ENCODE data around the gene POU6F2.
"Not testable (repeated sequence)": the region's sequence is repeated elsewhere in the genome, so short reads cannot be mapped to it uniquely, and the experiment has no call there.

The POU6F2 gene

DNA sequence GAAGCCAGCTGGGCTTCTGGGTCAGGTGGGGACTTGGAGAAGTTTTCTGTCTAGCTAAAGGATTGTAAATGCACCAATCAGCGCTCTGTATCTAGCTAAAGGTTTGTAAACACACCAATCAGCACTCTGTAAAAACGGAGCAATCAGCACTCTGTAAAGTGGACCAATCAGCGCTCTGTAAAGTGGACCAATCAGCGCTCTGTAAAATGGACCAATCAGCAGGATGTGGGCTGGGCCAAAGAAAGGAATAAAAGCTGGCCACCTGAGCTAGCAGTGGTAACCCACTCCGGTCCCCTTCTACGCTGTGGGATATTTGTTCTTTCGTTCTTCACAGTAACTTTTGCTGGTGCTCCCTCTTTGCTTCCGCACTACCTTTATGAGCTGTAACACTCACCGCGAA, 216.7 kb downstream of the POU6F2 start:
- DNase-seq = not testable (repeated sequence)

DNA sequence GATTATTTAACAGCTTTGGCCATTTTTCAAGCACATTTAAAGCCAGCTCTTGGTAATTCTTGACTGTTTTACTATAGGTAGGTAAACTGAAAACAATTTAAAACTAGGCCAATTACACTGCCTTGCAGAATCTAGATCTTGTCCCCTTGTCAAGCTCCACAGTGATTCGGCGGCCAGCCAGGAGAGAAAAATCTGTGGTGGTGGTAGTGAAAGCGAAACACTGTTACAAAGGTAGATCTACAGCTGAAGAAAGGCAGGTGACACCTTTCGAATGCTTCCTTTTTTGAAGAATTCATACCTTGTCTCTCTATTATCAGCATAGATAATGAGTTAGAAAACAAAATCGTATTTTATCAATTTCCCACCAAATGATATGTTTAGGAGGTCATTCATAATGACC, 218.3 kb downstream of the POU6F2 start:
- DNase-seq = no peak

DNA sequence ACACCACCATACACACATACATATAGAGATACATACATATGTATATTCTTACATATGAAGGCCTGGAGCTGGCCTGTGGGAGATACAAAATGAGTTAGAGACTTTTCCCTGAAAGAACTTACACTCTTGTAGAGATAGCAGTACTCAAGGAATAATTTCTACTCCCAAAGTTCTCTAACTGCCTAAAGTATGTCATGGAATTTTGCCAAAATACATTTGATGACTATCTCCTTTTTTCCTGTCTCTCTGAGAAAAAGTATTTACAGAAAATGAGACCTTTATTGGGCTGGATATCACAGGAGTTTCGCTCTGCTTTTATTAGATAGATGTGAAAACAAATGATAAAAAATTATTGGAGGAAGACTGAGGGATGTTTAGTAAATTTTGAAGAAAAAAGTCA, 220.1 kb downstream of the POU6F2 start:
- DNase-seq = no peak

DNA sequence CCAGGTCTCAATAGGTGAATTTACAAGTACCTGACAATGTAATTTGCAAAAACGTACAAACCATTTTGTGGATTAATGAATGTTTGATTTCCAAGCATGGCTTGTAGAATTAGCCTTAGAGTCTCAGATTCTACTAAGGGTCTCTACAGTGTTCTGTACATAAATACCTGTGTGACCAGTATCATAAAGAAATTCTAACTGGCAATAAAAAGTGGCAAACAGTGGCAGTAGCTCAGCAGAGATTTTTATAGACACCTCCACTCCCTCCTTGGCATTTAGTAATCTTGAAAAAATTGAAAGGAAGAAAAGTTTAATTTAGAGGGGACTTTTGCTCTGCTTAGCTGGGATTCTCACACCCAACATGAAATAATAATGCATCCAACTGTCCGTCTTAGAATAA, 220.8 kb downstream of the POU6F2 start:
- no peak for DNase-seq

DNA sequence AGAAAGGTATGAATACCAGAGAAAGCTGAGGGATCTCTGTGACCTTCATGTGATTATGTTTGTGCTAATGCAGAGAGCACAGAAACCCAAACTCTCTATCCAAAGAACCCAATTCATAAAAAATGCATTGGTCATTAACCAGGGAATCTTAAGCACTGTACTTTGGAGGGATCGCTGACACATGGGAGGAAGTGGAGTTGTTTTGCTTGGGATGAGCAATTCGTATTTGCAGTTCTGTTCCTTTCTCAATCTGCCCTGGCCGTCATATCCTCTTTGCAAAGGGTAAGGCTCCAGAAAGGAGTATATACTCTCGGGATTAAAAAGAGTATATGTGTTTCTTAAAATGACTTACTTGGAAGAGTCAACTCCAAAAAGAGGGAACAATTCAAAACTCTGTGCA, 221.3 kb downstream of the POU6F2 start:
- DNase-seq = no peak

DNA sequence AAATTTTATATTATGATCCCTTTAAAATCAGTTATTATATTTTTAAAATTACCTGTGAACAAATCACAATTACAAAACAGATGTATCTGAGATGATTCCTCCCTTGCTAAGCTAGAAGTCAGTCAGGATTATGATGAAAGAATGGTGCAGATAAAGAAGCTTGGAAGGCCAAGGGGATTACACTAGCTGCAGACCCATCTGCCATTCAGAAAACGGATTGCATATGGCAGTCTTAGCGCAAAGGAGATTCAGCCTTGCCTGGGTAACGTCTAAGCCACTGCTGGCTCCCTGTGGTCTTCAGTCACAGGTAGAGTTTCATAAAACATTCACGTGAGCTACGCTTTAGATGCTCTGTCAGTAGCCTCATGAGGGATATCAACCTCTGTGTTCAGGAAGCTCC, 222.2 kb downstream of the POU6F2 start:
- DNase-seq = no peak

DNA sequence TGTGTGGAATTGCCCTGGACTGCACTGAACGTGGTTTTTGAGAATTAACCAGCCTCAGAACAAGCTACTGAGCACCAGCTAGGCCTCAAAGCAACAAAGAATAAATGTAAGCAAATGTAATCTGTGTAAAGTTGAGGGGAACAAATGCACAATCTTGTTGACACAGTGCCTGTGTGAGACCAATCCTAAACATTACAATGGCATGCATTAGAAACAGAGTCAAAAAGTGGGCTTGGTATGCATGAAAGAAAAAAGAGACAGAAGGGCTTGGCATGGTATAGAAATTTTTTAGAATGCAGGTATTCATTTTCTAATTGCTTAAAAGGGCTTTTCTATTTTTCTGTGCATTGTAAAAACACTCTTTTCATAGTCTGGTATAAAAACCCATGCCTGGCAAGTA, 224.3 kb downstream of the POU6F2 start:
- DNase-seq = no peak

DNA sequence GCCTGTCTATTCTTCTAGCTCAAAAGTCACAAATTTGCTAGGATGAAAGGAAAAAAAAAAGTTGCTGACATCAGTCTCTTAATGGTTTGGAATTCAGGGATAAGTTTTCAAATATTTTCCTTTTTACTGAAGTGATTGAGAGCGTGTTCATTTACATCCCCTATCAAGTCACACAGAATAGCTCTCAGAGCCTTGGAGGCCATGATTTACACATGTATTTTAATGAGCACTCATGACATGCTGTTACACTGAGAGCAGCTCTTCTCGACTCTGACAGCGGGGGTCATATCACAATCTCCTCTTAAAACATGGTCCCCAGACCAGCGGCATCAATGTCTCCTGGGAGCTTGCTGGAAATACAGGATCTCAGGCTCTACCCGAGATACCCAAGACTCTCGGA, 232.7 kb downstream of the POU6F2 start:
- DNase-seq = no peak

DNA sequence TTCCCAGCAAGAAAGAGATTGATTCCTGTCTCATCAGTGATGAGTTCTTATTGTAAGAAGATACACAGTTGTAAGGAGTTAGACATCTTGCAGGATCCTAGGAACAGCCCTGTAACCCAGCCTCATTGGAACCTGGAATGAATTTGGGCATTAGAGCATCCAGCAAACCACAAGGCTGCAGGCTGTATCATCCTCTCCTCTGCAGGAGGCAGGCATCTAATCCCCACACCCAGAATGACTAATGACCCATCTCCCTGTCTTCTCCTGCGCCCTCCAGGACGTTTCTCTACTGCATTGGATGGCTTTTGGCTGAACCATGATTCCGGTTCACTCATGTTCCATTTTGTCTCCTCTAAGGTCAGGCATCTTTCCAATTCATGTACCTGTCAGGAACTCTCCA, 233.9 kb downstream of the POU6F2 start:
- no peak for DNase-seq

DNA sequence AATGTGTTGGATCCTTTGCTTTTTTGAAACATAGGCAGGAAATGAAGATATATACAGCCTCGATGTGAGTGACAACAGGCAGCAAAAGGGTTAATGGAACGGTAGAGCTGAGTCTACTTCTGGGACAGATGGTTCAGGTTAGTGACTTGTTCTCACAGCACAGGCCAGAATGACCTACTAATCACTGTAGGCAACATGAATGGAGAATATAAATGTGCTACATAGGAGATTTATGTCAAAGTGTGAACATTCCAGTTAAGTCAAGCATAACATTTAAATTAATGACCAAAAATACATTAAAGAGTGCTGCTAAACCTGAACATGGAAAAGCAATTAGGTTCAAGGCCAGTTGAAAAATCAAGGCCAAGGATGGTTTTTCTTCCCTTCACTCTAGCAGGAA, 235.2 kb downstream of the POU6F2 start:
- DNase-seq = no peak

DNA sequence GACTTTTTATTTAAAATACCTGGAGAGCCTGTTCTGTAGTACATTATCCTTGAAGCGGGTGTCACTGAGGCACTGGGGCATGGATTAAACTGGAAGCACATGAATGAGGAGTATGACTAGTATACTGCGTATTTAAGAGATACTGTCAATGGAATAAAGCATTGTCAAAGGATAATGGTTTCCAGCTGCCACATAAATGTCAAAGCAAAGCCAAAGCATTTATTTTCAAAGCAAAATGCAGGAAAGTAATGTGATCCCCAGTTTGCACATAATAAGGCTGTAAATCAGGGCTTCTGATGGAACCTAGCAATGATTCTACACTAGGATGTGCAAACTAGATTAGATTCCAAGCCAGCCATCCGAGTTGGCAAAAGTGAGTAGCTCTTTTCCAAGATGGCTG, 240.1 kb downstream of the POU6F2 start:
- DNase-seq = no peak

DNA sequence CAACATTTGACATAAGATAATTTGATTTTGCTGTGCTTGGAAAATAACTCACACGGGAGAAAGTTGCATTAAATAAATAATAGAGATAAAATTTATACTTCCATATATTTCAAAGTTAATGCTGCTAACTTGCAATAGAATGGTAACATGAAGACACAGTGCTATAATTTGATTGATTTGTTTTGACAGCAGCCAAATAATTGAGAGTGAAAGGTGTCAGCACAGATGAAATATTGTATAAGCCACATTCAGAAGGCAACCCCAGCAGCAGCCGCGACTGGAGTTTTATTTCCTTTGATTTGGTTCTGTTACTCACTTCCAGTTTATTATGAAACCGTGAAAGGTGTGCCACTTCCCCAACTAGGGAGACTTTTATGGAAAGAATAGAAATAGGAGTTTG, 242.2 kb downstream of the POU6F2 start:
- DNase-seq = no peak

DNA sequence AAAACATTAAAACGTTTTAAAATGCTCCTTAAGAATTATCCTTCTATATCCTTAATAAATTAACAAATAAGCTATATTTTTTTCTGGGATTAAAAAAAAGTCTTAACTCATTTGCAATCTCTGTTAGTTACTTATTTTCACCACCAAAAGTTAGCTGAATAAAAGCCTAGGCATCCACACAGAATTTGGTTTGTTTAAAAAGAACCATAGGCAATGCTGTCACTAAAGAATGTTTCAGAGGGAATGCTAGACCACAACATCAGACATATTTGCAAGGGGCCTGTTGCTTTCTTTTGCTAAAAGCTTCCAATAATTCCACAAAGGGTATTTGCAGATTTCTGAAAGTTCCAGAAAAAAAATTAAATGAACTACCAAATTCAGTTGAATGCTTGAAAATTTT, 244.2 kb downstream of the POU6F2 start:
- no peak for DNase-seq

DNA sequence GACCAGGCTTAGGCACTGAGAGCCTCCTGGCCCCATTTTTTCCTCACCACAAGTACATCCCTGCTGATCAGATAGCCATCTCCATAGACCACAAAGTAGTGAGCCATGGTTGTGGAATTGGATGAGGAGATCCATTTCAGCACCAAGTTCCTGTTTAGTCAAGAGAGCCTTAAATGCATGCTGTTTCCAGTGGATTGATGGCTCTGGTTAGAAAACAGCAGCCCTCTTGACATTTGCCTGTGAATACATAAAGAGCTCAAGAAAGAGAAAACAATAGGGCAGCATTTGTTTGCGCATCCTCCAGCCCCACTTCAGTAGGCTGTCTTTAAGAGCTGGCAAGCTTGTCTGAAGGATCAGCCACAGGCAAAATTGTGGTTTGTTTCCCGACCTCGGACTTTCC, 251.2 kb downstream of the POU6F2 start:
- DNase-seq = no peak

DNA sequence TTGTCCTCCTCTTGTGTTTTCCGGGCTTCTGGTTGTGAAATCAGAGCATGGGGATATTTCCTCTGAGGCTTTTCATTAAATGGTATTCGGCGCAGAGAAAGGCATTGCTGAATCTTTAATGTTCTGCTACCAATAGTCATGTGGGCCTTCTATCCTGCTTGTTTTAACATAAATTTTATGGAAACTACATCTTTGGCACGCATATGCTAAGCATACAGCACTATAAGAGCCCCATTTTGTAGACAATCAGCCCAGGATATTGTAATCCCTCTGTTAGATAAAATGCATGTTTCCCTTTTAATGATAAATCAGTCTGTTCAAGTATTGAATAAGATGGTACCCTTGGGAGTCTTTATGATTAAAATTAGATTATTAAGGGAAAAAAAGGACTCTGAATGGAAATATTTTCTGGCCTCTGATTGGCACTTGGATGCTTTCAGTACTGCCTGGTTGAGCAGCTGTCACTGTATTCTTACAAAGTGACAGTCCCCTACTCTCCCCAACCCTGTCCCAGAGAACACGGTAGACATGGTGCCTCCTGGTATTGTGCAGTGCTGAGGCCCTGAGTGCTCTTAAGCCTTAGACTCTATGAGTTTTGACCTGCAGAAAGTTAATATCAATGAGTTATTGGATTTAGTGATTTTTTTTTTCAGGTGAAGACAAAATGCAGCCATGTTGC, 256.3 kb downstream of the POU6F2 start:
- no peak for DNase-seq

DNA sequence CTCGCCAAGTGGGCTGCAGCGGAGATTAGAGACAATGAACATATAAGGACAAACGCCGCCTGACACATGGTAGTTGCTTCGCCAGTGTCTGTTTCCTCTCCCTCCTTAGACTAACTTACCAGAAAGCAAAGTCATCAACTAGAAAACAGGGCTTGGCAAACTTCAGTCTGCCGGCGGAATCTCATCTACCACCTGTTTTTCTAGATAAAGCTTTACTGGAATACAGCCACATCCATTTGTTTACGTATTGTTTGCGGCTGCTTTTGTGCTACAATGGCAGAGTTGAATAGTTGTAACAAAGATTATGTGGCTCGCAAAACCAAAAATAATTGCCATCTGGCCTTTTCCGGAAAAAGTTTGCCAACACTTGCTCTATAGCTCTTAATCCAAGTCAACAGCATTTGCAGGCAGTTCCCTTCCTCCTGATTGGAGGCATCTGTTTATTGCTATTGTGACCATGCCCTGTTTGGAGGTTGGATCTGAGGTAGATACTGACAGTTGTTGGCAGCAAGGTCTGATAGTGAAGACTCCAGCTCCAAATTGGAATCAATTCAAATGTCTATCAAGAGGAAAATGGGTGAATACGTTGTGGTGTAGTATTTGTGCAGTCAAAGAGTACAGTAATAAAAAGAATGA, 260.6 kb downstream of the POU6F2 start:
- DNase-seq = no peak

DNA sequence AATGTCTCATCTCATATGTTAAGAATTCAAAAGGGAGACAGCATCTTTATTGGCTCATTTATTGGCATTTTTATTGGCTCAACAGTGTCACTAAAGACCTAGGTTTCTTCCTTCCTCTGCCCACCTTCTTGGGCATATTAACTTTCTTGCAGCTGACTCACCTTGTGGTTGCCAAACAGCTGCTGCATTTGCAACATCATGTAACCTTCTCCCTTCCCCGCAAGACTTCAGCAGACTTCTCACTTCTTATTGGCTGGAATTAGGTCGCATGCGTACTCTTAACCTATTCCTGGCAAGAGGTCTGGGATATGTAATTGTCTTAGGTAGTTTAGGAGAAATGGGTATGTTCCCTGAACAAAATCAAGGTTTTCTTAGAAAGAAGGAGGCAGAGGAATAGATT, 263.2 kb downstream of the POU6F2 start:
- no peak for DNase-seq

DNA sequence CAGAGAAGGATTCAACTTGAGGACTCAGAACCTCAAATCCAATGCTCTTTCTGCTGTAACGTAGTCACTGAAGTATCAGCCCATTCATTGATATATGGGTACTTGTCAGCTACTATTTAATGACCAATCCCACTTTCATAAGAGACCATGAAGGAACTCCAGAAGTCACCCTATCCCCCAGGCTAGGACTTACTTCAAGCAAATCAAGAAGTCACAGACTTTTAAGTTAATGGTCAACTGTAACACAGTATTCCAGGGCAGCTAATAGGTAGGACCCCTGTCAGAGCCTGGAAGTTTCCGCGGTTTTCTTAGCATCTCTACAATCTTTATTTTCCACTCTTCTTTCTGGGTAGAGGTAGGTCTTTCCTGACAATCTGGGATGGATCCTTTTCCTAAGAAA, 269.9 kb downstream of the POU6F2 start:
- DNase-seq = no peak

DNA sequence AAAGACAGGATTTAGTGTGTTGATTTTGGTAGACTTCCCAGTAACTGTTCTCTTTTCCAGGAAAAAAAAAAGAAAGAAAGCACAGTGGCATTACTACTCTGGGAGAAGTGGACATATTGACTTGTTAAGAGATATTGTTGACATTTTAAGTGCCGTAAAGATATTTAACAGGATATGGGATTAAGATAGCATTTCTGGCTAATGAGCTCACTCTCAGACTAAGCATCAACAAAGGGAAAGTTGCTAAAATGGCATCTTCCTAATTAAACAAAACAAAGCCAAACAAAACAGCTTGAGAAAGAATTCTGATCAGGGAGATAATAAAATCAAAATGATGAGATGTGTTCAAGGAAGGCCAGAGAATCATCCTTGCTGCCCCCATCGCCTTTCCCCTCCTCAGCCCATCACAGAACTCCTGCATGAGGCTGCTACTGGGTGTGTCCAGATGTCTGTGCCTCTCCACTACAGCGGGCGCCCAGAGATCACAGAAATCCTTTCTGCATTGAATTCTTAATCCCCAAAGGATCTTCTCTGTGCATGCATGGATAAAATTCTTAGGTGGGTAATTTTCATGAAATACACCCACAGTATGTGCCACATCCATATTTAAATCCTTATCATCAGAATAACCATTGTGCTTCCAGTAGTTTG, 270.5 kb downstream of the POU6F2 start:
- DNase-seq = no peak

DNA sequence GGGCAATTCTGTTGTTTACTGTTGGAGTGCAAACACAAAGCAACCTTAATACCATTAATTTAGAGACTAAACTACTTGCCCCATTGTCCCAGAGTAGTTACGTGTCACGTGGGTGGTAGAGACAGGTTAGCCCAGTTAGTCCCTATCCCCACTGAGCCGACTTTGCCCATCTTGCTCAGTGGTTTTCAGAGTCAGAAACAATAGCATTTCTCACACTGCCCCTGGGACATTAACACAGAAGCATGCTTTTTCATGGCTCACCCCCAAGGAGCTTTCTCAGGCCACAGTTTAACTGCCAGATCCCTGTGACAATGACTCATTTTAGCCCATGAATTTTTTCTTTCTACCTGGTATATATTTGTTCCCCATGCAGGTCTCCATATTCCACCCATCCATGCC, 271.0 kb downstream of the POU6F2 start:
- DNase-seq = no peak

DNA sequence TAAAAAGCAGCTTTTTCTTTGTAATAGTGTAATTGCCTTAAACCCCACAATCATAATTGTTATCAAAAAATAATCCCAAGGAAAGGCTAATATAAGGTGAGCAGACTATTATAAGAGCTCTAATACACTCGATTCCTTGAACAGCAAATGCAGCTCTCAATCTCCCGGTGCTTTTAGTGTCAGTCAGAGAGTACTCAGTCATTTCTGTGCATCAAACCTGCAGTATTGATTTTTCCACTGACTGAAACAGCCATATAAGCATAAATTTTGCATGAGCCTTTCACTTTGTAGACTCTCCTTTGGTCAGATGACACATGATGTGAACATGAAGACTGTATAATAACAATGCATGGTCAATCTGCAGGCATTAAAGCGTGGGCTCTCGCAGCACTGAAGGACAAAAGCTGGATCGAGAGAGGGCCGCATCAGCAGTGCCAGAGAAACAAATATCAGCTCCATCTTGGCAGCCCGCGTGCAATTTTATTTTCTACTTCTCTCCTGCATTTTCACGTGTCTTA, 272.0 kb downstream of the POU6F2 start:
- DNase-seq = no peak

DNA sequence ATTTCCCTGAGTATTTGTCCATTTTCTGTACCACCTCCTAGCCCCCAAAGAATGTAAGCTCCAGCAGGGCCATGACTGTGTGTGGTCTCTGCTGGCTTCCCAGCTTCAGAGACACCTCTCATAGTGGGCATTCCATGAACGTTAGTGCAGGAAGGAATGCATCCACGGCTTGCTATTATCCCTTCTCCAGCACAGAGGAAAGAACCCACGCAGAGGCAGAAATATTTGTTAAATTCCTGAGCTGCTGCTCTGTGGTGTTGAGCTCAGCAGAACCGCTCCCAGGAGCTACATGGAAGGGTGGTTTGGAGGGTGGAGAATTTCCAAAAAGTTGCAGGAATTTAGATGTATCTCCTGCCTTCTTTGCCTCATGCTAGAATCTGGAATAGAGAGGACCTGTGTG, 275.2 kb downstream of the POU6F2 start:
- no peak for DNase-seq

DNA sequence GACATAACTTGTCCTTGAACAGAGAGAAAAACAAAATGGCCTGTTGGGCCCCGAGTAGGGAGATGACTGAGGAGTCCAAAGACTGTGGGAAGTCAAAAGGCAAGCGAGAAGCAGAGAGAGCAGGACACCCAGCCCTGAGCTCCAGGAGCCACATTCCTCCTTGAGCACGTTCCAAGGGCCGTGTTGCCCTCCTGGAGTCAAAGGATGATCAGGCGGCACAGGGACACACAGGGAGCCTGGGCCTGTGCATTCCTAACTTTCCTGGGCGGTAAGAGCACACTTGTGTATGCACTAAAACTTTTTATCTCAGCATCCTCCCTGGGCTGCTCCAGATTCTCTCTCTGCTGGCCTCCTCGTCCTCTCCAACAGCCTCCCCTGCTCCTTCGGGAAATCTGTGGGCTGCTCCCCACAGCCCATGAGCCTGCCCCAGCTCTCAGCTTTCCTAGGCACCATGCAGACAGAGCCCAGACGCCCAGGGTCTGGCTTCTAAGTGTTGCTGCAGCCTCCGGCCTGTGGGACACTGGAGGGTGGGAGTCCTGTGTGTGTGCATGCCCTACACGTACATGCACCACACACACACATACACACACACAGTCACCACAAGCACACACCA, 281.8 kb downstream of the POU6F2 start:
- no peak for DNase-seq

DNA sequence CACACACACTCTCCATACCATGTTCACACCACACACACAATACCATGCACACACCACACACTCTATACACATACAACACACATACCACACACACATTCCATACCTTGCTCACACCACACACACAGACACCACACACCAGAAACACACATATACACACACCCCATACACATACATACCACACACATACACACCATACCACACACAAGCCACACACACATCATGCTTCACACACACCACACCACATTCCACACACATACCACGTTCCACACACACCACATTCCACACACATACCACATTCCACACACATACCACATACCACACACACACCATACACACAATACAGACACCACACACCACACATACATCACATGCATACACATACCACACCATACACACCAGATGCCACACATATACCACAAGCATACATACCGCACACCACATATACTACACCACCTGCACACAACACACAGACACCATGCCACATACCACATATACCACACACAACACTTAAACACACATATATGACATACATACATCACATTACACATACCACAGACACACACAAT, 282.7 kb downstream of the POU6F2 start:
- DNase-seq = no peak
